ENCODE data around the gene RAD18.

The RAD18 gene

DNA sequence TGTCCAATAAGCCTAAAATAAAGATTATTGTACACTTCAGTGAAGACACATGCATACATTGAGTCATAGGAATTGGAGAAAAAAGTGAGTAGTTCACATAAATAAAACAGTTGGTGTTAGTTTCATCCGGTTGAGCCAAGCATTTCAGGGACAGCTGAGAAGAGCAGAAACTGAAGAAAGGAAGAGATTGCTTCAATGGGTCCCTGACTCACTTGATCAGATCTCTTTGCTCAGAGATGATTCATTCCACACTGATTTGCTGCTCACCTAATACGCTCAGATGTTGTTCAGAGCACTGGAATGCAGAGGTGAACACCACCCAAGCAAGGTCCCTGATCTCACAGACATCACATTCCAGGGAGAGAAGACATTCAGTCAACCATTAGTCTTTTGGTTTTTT, 93.7 kb downstream of the RAD18 start (continued):
- TF ChIP-seq, protein P1, sequence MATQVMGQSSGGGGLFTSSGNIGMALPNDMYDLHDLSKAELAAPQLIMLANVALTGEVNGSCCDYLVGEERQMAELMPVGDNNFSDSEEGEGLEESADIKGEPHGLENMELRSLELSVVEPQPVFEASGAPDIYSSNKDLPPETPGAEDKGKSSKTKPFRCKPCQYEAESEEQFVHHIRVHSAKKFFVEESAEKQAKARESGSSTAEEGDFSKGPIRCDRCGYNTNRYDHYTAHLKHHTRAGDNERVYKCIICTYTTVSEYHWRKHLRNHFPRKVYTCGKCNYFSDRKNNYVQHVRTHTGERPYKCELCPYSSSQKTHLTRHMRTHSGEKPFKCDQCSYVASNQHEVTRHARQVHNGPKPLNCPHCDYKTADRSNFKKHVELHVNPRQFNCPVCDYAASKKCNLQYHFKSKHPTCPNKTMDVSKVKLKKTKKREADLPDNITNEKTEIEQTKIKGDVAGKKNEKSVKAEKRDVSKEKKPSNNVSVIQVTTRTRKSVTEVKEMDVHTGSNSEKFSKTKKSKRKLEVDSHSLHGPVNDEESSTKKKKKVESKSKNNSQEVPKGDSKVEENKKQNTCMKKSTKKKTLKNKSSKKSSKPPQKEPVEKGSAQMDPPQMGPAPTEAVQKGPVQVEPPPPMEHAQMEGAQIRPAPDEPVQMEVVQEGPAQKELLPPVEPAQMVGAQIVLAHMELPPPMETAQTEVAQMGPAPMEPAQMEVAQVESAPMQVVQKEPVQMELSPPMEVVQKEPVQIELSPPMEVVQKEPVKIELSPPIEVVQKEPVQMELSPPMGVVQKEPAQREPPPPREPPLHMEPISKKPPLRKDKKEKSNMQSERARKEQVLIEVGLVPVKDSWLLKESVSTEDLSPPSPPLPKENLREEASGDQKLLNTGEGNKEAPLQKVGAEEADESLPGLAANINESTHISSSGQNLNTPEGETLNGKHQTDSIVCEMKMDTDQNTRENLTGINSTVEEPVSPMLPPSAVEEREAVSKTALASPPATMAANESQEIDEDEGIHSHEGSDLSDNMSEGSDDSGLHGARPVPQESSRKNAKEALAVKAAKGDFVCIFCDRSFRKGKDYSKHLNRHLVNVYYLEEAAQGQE (tag by site-specific recombination; IDR thresholded peaks at IDR 0.05): no peak
- no peak for TF ChIP-seq ZNF585B (tag by site-specific recombination; IDR thresholded peaks at IDR 0.05)
- no peak for TF ChIP-seq KLF16 (tag by site-specific recombination; IDR thresholded peaks at IDR 0.05)
- TF ChIP-seq IKZF3 (tag by site-specific recombination; IDR thresholded peaks at IDR 0.05): no peak

GRCh38 chr3:8868996-8869395, 94.3 kb downstream of the RAD18 start:
- Histone ChIP-seq H3K4me3 (ENCODE audit: low read depth, low read length) (no peak overlapping the region), H3K36me3 (ENCODE audit: control insufficient read depth in 2 of 2, insufficient read depth in 1 of 2, low read length in 2 of 2) (no peaks in the 10 kb centered on the region), H3K27ac (ENCODE audit: extremely low read depth, low read depth, low read length) (no peak overlapping the region), H3K9me3 (ENCODE audit: control insufficient read depth, insufficient read depth, low read depth, low read length) (no peaks in the 10 kb centered on the region), H3K4me1 (ENCODE audit: control insufficient read depth, insufficient read depth, low read length) (no peaks in the 10 kb centered on the region)
- no peak for TF ChIP-seq HOXD13 (CRISPR knock-in tag; IDR thresholded peaks at IDR 0.05; ENCODE audit: borderline replicate concordance)
- no peak for TF ChIP-seq ZBTB6 (tag by site-specific recombination; IDR thresholded peaks at IDR 0.05)
- no peak for TF ChIP-seq ZNF132 (tag by site-specific recombination; IDR thresholded peaks at IDR 0.05; ENCODE audit: borderline replicate concordance)
- no peak for TF ChIP-seq ZNF2 (tag by site-specific recombination; IDR thresholded peaks at IDR 0.05)
- no peak for TF ChIP-seq BCL11B (tag by site-specific recombination; IDR thresholded peaks at IDR 0.05; ENCODE audit: low read depth)
- TF ChIP-seq ZNF510 (tag by site-specific recombination; IDR thresholded peaks at IDR 0.05; ENCODE audit: insufficient replicate concordance): no peak
- no peak for TF ChIP-seq HIC1 (tag by site-specific recombination; IDR thresholded peaks at IDR 0.05)
- TF ChIP-seq ZNF19 (tag by site-specific recombination; IDR thresholded peaks at IDR 0.05; ENCODE audit: low read depth): no peak
- TF ChIP-seq ZNF76 (tag by site-specific recombination; IDR thresholded peaks at IDR 0.05; ENCODE audit: borderline replicate concordance, low read depth): no peak
- TF ChIP-seq TRIM28 (IDR thresholded peaks at IDR 0.05; ENCODE audit: borderline replicate concordance, low read length): no peak
- TF ChIP-seq, protein P2, sequence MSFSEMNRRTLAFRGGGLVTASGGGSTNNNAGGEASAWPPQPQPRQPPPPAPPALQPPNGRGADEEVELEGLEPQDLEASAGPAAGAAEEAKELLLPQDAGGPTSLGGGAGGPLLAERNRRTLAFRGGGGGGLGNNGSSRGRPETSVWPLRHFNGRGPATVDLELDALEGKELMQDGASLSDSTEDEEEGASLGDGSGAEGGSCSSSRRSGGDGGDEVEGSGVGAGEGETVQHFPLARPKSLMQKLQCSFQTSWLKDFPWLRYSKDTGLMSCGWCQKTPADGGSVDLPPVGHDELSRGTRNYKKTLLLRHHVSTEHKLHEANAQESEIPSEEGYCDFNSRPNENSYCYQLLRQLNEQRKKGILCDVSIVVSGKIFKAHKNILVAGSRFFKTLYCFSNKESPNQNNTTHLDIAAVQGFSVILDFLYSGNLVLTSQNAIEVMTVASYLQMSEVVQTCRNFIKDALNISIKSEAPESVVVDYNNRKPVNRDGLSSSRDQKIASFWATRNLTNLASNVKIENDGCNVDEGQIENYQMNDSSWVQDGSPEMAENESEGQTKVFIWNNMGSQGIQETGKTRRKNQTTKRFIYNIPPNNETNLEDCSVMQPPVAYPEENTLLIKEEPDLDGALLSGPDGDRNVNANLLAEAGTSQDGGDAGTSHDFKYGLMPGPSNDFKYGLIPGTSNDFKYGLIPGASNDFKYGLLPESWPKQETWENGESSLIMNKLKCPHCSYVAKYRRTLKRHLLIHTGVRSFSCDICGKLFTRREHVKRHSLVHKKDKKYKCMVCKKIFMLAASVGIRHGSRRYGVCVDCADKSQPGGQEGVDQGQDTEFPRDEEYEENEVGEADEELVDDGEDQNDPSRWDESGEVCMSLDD (tag by site-specific recombination; IDR thresholded peaks at IDR 0.05): no peak
- no peak for TF ChIP-seq ZBTB20 (tag by site-specific recombination; IDR thresholded peaks at IDR 0.05)
- TF ChIP-seq YY1 (tag by site-specific recombination; IDR thresholded peaks at IDR 0.05): no peak
- no peak for TF ChIP-seq ZNF677 (tag by site-specific recombination; IDR thresholded peaks at IDR 0.05)
- no peak for TF ChIP-seq ZNF513 (tag by site-specific recombination; IDR thresholded peaks at IDR 0.05)
- no peak for TF ChIP-seq ZFP37 (tag by site-specific recombination; IDR thresholded peaks at IDR 0.05)
- no peak for TF ChIP-seq IKZF3 (tag by site-specific recombination; IDR thresholded peaks at IDR 0.05)
- TF ChIP-seq SP3 (tag by site-specific recombination; IDR thresholded peaks at IDR 0.05): no peak
- TF ChIP-seq ZNF48 (tag by site-specific recombination; IDR thresholded peaks at IDR 0.05): no peak
- no peak for TF ChIP-seq KLF1 (tag by site-specific recombination; IDR thresholded peaks at IDR 0.05)
- ChIA-PET CTCF (no interaction called here), POLR2A (no interaction called here)
